Cardiac muscle cell (in vitro differentiated cells and primary cell): ENCODE data around the gene GNAZ. TPM values are rescaled to one million over a fixed set of nuclear protein-coding genes. Genes with fewer than 3 reads are reported as not detected.

Experiments
- DNase-seq, 2 donors: peaks; one replicate each; pipeline versions ENCODE4 v3.0.0 to v3.0.0-alpha.2; 2010 to 2017; ENCODE audit warnings: low read depth in 1 of 2, low spot score in 1 of 2
- H3K27ac ChIP-seq: fragments of 200-600 bp; sonication (generic); 2 replicates; pipeline ENCODE4 v1.5.1; 2016
- H3K27me3 ChIP-seq: fragments of 200-600 bp; sonication (generic); 2 replicates; pipeline ENCODE4 v1.6.0; 2016; ENCODE audit warnings: control low read depth
- H3K36me3 ChIP-seq: fragments of 200-600 bp; sonication (generic); 2 replicates; pipeline ENCODE4 v1.5.1; 2016; ENCODE audit warnings: control low read depth
- H3K4me1 ChIP-seq: fragments of 200-600 bp; sonication (generic); 2 replicates; pipeline ENCODE4 v1.8.1; 2017; ENCODE audit warnings: low read depth, mild to moderate bottlenecking, mixed run types
- H3K4me3 ChIP-seq: fragments of 200-600 bp; sonication (generic); 2 replicates; pipeline ENCODE4 v1.5.1; 2016; ENCODE audit warnings: mild to moderate bottlenecking
- H3K9me3 ChIP-seq: fragments of 200-600 bp; sonication (generic); 2 replicates; pipeline ENCODE4 v1.5.1; 2017; ENCODE audit warnings: low read depth, mild to moderate bottlenecking, control low read depth
- CTCF ChIP-seq: IDR thresholded peaks from 2 replicates; pipeline ENCODE4 v1.5.1; 2012; ENCODE audit warnings: low read depth, mild to moderate bottlenecking, low read length
- polyA plus RNA-seq: library from polyadenylated mRNA; unstranded; fragments of >200 nt; fragmentation: Nextera tagmentation; extraction: Ambion mirVana; gene quantifications from 2 replicates; pipeline ENCODE4 v1.2.1, GENCODE V29; 2016
- total RNA-seq: library from RNA; depleted of rRNA; stranded (reverse); fragments of >200 nt; gene quantifications from 2 replicates; pipeline ENCODE4 v1.2.3, GENCODE V29; 2016

The GNAZ gene
- total and polyA plus RNA-seq, 2 experiments from 2014 or later = 1.8 to 3.7 TPM

DNA sequence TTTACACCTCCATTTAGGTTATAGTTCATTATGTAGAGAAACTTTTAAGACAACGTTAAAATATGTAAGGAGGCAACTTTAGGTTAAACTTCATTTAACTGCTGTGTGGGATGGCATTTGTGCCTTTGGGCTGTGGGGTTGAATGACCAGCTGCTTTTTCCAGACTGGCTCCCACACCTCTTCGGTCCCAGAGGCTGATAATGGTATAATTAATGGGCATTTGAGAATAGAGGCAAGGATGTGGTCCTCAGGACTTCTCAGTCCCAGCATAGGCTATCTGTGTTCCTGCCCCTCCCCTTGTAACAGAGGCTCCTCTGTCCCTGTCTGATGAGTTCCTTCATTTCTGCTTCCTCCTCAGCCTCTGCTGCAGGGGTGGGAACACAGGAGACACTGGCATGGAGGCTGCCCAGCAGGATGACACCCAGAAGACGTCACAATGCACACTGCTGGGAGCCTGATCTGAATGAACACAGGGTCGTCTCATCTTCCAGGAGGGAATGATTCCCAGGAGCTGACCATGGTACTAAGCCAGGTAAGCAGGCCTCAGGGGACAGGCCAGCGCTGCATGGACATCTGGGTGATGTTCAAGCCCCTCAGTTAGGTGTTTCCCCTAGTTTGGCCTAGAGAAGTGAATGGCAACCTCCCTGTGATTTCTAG is 17.1 kb upstream of the GNAZ start:
- H3K9me3 ChIP-seq = no peaks in the 10 kb centered on the region
- no peaks in the 10 kb centered on the region for H3K4me1 ChIP-seq
- H3K4me3 ChIP-seq = no peak overlapping the region
- H3K36me3 ChIP-seq = no peaks in the 10 kb centered on the region
- no peak for DNase-seq
- H3K27ac ChIP-seq = no peak overlapping the region
- H3K27me3 ChIP-seq = no peaks in the 10 kb centered on the region
- TF ChIP-seq CTCF = no peak

DNA sequence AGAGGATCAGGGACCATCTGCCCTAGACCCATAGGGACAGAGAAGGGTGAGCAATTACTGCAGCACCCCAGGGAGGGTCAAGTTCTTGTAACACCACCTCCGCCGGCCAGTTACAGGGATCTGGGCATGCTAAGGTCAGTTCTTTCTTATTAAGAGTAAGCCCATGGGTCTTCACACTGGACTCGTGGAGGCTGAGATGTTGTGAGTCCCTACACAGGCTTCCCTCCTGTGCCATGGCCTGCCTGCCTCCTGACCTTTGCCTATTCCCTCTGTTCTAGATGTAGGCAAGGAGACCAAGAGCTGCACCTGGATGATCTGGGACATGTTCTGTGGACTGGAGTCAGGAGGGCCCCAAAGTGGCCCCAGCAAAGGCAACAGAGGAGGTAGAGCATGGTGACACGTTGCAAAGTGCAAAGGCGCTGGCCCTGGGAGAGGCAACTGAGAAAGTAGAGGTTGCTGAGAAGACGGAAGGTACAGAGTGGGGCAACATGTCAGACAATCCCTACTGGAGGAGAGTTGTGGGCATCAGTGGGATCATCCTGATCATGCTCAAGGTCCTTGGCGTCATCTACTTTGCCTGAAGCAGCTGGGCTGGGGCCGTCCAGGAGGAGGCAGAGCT is 16.3 kb upstream of the GNAZ start:
- DNase-seq = no peak
- H3K27me3 ChIP-seq = no peaks in the 10 kb centered on the region

DNA sequence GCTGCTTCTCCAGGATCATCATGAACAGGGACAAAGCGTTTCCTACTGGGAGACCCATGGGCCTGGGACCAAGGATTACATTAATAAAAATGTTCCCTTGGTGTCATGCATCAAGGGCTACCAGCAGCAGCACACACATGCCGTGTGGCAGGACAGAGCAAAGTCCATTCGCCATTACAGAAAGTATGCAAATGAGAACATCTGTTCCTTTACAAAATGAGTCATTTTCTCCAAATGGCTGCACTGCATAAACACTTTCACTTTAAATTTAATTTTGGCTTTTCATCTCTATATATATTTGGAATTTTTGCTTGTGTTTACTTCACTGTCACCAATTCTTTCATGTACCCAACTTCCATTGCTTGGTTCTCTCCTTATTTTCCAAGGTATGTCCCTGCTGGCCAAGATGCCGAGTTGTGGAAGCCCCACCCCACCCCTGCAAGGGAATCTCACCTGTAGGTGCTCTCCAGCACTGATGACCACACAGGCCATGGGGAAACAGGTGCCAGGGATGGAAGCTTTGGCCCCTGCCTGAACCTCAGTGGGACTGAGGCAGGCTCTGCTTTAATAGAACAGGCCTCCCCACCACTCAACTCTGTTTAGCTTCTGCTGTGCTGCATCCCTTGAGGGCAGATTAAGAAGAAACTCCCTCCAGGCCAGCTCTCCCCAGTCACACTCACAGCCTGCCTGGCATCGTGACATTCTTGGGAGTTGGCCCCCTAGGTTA is 15.6 kb upstream of the GNAZ start:
- Histone ChIP-seq H3K9me3 (no peaks in the 10 kb centered on the region), H3K4me3 (no peak overlapping the region), H3K27me3 (no peaks in the 10 kb centered on the region), H3K36me3 (no peaks in the 10 kb centered on the region), H3K27ac (no peak overlapping the region), H3K4me1 (no peaks in the 10 kb centered on the region)
- no peak for DNase-seq
- TF ChIP-seq CTCF = no peak

More for the DNA sequence above, 16.3 kb upstream of the GNAZ start:
- Histone ChIP-seq H3K4me1 (no peaks in the 10 kb centered on the region), H3K36me3 (no peaks in the 10 kb centered on the region), H3K9me3 (no peaks in the 10 kb centered on the region), H3K27ac (no peak overlapping the region), H3K4me3 (no peak overlapping the region)
- TF ChIP-seq CTCF = no peak

DNA sequence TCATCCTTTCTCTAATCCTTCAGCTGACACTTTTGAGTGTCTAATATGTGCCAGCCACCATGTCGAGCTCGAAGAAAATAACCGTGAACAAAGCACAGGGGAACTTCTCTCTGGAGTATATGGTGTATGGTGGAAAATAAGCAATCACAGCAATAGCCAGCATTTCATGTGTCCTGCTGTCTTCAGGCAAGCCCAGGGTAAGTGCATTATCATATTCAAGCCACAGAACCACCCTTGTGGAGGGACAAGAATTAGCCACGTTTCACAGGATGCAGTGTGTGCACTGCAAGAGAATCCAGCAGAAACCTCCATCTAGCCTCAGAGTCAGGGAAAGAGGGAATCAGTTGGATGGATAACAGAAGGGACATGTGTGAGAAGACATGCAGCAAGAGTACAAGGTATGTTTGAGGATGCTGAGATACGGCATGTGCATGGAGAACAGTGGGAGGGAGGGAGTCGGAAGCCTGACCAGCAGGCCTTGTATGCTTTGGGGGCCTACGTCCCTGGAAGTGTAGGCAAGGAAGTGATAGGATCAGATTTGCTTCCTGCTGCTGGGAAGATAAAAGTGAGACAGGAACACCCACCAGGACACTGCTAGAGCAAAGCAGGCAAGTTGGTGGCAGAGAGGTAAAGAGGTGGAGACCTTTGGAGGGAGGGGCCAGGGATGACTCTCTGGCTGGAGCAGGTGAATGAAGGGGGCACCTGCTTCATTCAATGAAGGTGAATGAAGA is 14.7 kb upstream of the GNAZ start:
- no peak overlapping the region for H3K4me3 ChIP-seq
- H3K27me3 ChIP-seq = no peaks in the 10 kb centered on the region
- no peaks in the 10 kb centered on the region for H3K36me3 ChIP-seq
- H3K9me3 ChIP-seq = no peaks in the 10 kb centered on the region
- H3K4me1 ChIP-seq = no peaks in the 10 kb centered on the region
- no peak for TF ChIP-seq CTCF
- no peak overlapping the region for H3K27ac ChIP-seq
- no peak for DNase-seq

DNA sequence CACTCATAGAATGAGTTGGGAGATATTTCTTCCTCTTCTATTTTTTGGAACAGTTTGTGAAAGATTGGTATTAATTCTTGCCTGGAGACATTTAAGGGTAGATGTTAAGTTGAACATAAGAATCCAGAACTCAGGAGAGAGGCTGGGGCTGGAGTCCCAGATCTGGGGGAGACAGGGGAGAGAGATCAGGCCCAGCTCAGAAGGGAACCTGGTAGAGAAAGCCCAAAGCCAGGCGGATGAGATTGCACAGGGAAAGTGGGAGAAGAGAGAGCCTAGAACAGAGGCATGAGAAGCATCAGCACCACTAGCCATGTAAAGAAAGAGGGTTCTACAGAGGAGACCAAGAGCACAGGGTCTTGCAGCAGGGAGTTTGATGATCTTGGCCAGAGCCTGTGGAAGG is 13.0 kb upstream of the GNAZ start:
- Histone ChIP-seq H3K9me3 (no peaks in the 10 kb centered on the region), H3K27ac (no peak overlapping the region), H3K4me1 (no peaks in the 10 kb centered on the region), H3K27me3 (no peaks in the 10 kb centered on the region), H3K36me3 (no peaks in the 10 kb centered on the region), H3K4me3 (no peak overlapping the region)
- no peak for TF ChIP-seq CTCF
- DNase-seq = no peak
